Measurements from ENCODE around the gene DNMT3A. TPM values are rescaled to one million over a fixed set of nuclear protein-coding genes. Genes with fewer than 3 reads are reported as not detected.

Gene DNMT3A
- total RNA-seq, 1 experiment from 2014 or later = 12.2 TPM

DNA sequence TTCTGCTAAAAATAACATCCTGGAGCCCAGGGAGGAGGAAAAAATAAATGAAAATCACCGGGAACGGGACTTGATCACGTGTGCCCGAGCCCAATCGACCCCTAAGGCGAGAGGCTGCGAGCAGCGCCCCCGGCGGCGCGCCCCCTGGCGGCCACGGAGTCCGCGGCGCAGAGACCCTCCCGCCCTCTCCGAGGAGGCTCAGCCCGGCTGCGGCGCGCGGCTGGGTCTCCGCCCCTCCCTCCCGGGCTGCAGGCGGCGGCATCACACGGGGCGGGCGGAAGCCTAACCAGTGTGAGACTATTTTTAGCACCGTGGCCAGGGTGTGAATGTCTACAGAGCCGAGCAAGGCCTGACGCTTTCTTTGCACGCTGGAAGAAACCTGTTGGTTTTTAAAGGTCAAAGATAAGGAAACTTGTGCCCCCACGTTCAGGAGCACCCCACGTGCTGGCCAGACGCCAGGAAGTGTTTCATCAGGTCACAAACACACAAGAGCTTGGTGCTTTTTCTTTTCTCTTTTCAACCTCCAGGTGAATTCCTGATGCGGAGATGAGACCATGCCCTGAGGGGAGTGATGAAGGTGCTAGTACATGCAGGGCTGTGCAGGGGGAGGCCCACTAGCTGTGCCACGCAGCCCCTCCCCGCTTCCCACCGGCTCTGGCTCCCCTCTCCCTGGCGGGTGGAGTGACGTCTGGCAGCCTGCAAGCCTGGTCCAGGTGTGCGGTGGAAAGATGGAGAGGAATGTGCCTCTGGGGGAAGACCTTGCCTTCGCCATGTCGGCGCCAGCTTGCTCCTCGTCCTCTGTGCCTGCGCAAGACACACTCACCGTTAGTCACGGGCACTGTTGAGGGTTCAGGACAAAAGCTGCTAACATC, 35.3 kb upstream of the DNMT3A start:
- BruUV-seq (replicated peaks) = no TSS peak
- H3K9ac ChIP-seq (ENCODE audit: low read length) = peak overlapping the region; percentile 55

GRCh38 chr2:25375989-25376545, 34.3 kb upstream of the DNMT3A start:
- H3F3A ChIP-seq (ENCODE audit: low read length, unreplicated experiment) = no peaks in the 10 kb centered on the region
- no peaks in the 10 kb centered on the region for H3K79me2 ChIP-seq (ENCODE audit: low read length)
- TF ChIP-seq EZH2 (IDR thresholded peaks at IDR 0.05; ENCODE audit: low read length, unreplicated experiment) (no peak), CTCF (conservative IDR thresholded peaks at IDR 0.05; ENCODE audit: low read depth, low read length) (no peak), EZH2phosphoT487 (IDR thresholded peaks at IDR 0.05; ENCODE audit: borderline replicate concordance, low read length) (no peak)
- DNase-seq (no peak), ATAC-seq (no peak)
- no peaks in the 10 kb centered on the region for H3K9me2 ChIP-seq (replicated peaks; ENCODE audit: low read length)
- no peaks in the 10 kb centered on the region for H3K9me3 ChIP-seq (ENCODE audit: low read length)
- H3K36me3 ChIP-seq (ENCODE audit: low read depth, low read length) = no peaks in the 10 kb centered on the region
- no peak overlapping the region for H3K27ac ChIP-seq (ENCODE audit: low read length)
- intact Hi-C loops (cut with micrococcal nuclease) = loop anchor here (2.0 kb wide), 1 partner anchor 137 kb away; no protein-coding TSS in a partner anchor
- peak overlapping the region; percentile 85; the same call in 1 of the 2 replicates for H2AFZ ChIP-seq (ENCODE audit: low read length)
- CTCF ChIA-PET = interaction anchor here (2.6 kb wide), 1 partner anchor 14 kb away, joined by 20 read pairs; no protein-coding TSS in a partner anchor
- H3K27me3 ChIP-seq (ENCODE audit: low read length) = no peaks in the 10 kb centered on the region
- POLR2A ChIA-PET (ENCODE audit: unreplicated experiment) = no interaction called here
- no peaks in the 10 kb centered on the region for H4K20me1 ChIP-seq (ENCODE audit: low read length)
- no TSS peak for BruUV-seq (replicated peaks)
- H3K9ac ChIP-seq (ENCODE audit: low read length) = no peak overlapping the region
- H3K4me2 ChIP-seq (ENCODE audit: low read length) = peak overlapping the region; percentile 88
- peak overlapping the region; percentile 60 for H3K4me3 ChIP-seq (ENCODE audit: low read length)
- H3K4me1 ChIP-seq (ENCODE audit: insufficient read depth, low read length) = peaks cover 35% of the 10 kb centered on the region

More for the DNA sequence above, 35.3 kb upstream of the DNMT3A start:
- TF ChIP-seq EZH2 (IDR thresholded peaks at IDR 0.05; ENCODE audit: low read length, unreplicated experiment) = no peak
- TF ChIP-seq EZH2phosphoT487 (IDR thresholded peaks at IDR 0.05; ENCODE audit: borderline replicate concordance, low read length) = 0 out of 2 replicates have a peak, but pooled peaks have one; percentile 43
- peak; percentile 96 for TF ChIP-seq CTCF (conservative IDR thresholded peaks at IDR 0.05; ENCODE audit: low read depth, low read length)
- Histone ChIP-seq H2AFZ (ENCODE audit: low read length) (peak overlapping the region; percentile 85), H3K4me3 (ENCODE audit: low read length) (peak overlapping the region; percentile 60), H3F3A (ENCODE audit: low read length, unreplicated experiment) (no peaks in the 10 kb centered on the region), H3K9me3 (ENCODE audit: low read length) (no peaks in the 10 kb centered on the region), H3K4me2 (ENCODE audit: low read length) (peak overlapping the region; percentile 88), H3K36me3 (ENCODE audit: low read depth, low read length) (no peaks in the 10 kb centered on the region), H3K27ac (ENCODE audit: low read length) (peak overlapping the region; percentile 82), H3K9me2 (replicated peaks; ENCODE audit: low read length) (no peaks in the 10 kb centered on the region), H3K27me3 (ENCODE audit: low read length) (no peaks in the 10 kb centered on the region), H4K20me1 (ENCODE audit: low read length) (no peaks in the 10 kb centered on the region), H3K4me1 (ENCODE audit: insufficient read depth, low read length) (peaks cover 35% of the 10 kb centered on the region), H3K79me2 (ENCODE audit: low read length) (no peaks in the 10 kb centered on the region)
- intact Hi-C loops (cut with micrococcal nuclease) = loop anchor here (1.0 to 2.0 kb wide), 2 partner anchors 136 to 145 kb away; no protein-coding TSS in a partner anchor
- peak; percentile 91 for ATAC-seq
- DNase-seq = peak; percentile 83
- ChIA-PET POLR2A (ENCODE audit: unreplicated experiment) (interaction anchor here (0.6 kb wide), 1 partner anchor 136 kb away, joined by 6 read pairs; no protein-coding TSS in a partner anchor), CTCF (interaction anchor here (2.6 kb wide), 1 partner anchor 15 kb away, joined by 20 read pairs; no protein-coding TSS in a partner anchor)

Data from PC-3 (cell line).